HUES48 (cell line): ENCODE data around the gene TIAM1.

Experiments
- H3K27ac ChIP-seq: one replicate; pipeline ENCODE4 v1.7.0; 2013; ENCODE audit warnings: low read depth, low read length, inconsistent platforms
- H3K27me3 ChIP-seq: 2 replicates; pipeline ENCODE4 v1.6.1; 2013; ENCODE audit warnings: mild to moderate bottlenecking, low read length; ENCODE audit not compliant: control insufficient read depth, insufficient read depth
- H3K36me3 ChIP-seq: 2 replicates; pipeline ENCODE4 v1.6.1; 2013; ENCODE audit warnings: low read length; ENCODE audit not compliant: control insufficient read depth, insufficient read depth
- H3K4me1 ChIP-seq: 2 replicates; pipeline ENCODE4 v1.6.1; 2013; ENCODE audit warnings: mild to moderate bottlenecking, low read length; ENCODE audit not compliant: control insufficient read depth, insufficient read depth
- H3K4me3 ChIP-seq: 2 replicates; pipeline ENCODE4 v1.5.1; 2013; ENCODE audit warnings: mild to moderate bottlenecking, low read depth, low read length
- H3K9ac ChIP-seq: 2 replicates; pipeline ENCODE4 v1.6.1; 2013; ENCODE audit warnings: mild to moderate bottlenecking, low read depth, low read length, moderate library complexity
- H3K9me3 ChIP-seq: 2 replicates; pipeline ENCODE4 v1.6.1; 2013; ENCODE audit warnings: low read length; ENCODE audit not compliant: control insufficient read depth, insufficient read depth

The TIAM1 gene

DNA sequence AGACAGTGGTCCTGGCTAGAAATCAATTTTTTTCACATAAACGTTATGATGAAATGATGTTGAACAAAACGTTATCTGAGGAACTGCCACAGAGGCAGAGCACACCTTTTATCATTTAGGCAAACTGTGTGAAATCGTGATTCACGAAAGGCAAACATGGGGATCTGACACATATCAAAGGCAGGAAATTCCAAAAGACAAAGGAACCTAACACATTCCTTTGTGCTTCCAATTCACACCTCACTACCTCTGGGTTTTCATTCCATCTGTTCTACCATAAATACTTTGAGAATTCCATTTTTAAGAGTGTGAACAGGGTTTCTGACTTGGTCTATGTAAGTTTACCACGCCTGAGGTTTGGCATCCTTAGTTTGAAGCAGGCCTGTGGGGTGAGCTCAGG, 186.3 kb downstream of the TIAM1 start:
- peak overlapping the region; percentile 92 for H3K27ac ChIP-seq
- H3K9me3 ChIP-seq = peaks cover 12% of the 10 kb centered on the region
- H3K9ac ChIP-seq = no peak overlapping the region
- peaks cover 48% of the 10 kb centered on the region for H3K4me1 ChIP-seq
- no peaks in the 10 kb centered on the region for H3K27me3 ChIP-seq
- no peaks in the 10 kb centered on the region for H3K36me3 ChIP-seq
- H3K4me3 ChIP-seq = no peak overlapping the region

DNA sequence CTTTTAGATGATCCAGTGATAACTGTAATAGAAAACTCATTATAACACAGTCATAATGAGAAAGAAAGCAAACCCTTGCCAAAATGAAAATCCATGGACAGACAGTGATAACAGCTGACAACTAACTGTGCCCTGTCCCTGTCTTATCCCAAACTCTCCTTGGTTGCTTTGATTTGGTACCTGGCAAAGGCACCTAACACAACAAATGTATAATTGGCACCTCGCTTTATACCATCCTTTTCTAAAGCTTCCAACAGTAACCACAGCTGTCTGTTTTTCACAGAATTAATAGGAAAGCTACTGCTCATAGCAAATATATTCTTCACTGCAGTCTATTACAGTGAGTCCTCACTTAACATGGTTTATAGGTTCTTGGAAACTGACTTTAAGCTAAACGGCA, 187.4 kb downstream of the TIAM1 start:
- H3K36me3 ChIP-seq = no peaks in the 10 kb centered on the region
- H3K27ac ChIP-seq = no peak overlapping the region
- peaks cover 12% of the 10 kb centered on the region for H3K9me3 ChIP-seq

GRCh38 chr21:31156169-31156568, 187.9 kb downstream of the TIAM1 start:
- Histone ChIP-seq H3K4me3 (no peak overlapping the region), H3K9me3 (peaks cover 12% of the 10 kb centered on the region), H3K27me3 (no peaks in the 10 kb centered on the region), H3K36me3 (no peaks in the 10 kb centered on the region), H3K4me1 (peaks cover 42% of the 10 kb centered on the region), H3K27ac (no peak overlapping the region), H3K9ac (no peak overlapping the region)

More for the DNA sequence above, 187.4 kb downstream of the TIAM1 start:
- Histone ChIP-seq H3K4me1 (peaks cover 47% of the 10 kb centered on the region), H3K27me3 (no peaks in the 10 kb centered on the region), H3K4me3 (no peak overlapping the region), H3K9ac (no peak overlapping the region)

GRCh38 chr21:31151156-31152045, 192.7 kb downstream of the TIAM1 start:
- peaks cover 3% of the 10 kb centered on the region; the same call in 1 of the 2 replicates for H3K4me1 ChIP-seq
- no peaks in the 10 kb centered on the region for H3K36me3 ChIP-seq
- no peak overlapping the region for H3K4me3 ChIP-seq
- H3K9me3 ChIP-seq = peaks cover 6% of the 10 kb centered on the region
- no peaks in the 10 kb centered on the region for H3K27me3 ChIP-seq
- no peak overlapping the region for H3K27ac ChIP-seq
- H3K9ac ChIP-seq = no peak overlapping the region

GRCh38 chr21:31145274-31145673, 198.8 kb downstream of the TIAM1 start:
- Histone ChIP-seq H3K9ac (no peak overlapping the region), H3K4me3 (no peak overlapping the region), H3K27me3 (no peaks in the 10 kb centered on the region), H3K9me3 (no peaks in the 10 kb centered on the region), H3K4me1 (peaks cover 7% of the 10 kb centered on the region; the same call in 1 of the 2 replicates), H3K36me3 (peaks cover 9% of the 10 kb centered on the region; the same call in 1 of the 2 replicates), H3K27ac (no peak overlapping the region)

- peaks cover 13% of the 10 kb centered on the region; the same call in 1 of the 2 replicates for H3K36me3 ChIP-seq
- H3K4me3 ChIP-seq = no peak overlapping the region
- H3K4me1 ChIP-seq = peaks cover 7% of the 10 kb centered on the region; the same call in 1 of the 2 replicates
- H3K9ac ChIP-seq = no peak overlapping the region
- H3K27me3 ChIP-seq = no peaks in the 10 kb centered on the region
- H3K27ac ChIP-seq = no peak overlapping the region
- H3K9me3 ChIP-seq = no peaks in the 10 kb centered on the region
Measured at GRCh38 chr21:31143036-31143435, 201.0 kb downstream of the TIAM1 start.

DNA sequence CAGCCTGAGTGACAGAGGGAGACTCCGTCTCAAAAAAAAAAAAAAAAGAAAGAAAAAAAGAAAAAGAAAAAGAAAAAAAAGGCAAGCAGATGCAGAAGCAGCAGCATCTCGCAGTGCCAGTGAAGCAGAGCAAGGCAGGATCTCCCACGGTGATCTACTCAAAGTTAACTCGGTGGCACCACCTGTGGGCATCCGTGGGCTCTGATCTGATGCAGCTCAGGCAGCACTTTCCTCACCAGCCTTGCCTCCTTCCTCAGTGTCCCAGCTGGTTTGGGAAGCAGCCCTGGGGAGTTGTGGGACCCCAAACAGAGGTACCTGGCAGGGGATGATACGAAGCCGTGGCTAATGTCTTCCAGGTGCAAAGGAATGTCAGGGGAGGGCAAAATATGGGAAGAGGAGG, 201.5 kb downstream of the TIAM1 start:
- Histone ChIP-seq H3K27me3 (no peaks in the 10 kb centered on the region), H3K4me1 (peaks cover 7% of the 10 kb centered on the region; the same call in 1 of the 2 replicates), H3K4me3 (no peak overlapping the region), H3K9me3 (no peaks in the 10 kb centered on the region), H3K36me3 (peaks cover 13% of the 10 kb centered on the region; the same call in 1 of the 2 replicates), H3K27ac (no peak overlapping the region), H3K9ac (no peak overlapping the region)

DNA sequence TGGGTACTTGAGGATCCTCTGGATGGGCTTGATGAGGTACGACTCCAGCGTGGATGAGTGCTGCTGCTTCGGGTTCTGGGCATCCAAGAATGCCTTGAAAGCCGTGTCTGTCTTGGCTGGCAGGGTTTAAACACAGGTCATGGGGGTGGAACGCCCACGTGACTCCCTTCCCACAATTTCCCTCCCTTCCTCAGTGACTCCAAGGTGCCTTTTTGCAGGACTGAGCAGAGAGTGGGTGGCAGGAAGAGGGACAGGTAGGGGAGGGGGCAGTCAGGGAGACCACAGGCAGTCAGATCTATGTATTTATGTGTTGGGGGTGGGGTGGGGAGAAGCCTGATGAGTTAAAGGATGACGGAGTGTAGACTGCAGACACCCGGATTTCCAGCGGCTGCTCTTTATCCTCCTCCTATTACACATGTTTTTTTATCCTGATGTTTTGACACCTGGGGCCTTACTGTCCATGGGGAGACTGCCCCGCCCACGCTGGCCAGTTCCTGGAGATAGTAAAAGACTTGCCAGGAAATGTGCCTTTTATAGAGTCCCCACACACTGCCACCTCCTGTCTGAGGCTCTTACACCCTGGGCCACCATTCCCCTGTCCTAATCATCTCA, 202.6 kb downstream of the TIAM1 start:
- H3K4me1 ChIP-seq = peaks cover 7% of the 10 kb centered on the region; the same call in 1 of the 2 replicates
- H3K9ac ChIP-seq = no peak overlapping the region

DNA sequence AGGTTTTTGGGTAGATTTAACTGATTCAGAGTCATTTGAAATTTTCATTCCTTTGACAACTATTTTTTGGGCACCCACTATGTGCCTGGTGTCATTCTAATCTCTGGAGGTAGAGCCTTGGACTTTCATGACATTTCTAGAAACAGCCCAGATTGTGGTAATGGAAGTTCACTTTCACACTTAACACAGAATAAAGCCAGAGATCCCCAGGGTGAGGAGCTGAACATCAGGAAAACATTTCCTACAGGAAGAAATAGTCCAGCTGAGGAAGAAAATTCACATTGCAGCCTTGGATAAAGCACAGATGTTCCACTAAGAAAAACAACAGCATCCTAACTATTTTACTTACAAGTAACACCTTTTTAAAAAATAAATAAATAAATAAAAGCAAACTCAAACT, 203.4 kb downstream of the TIAM1 start:
- Histone ChIP-seq H3K4me1 (peaks cover 7% of the 10 kb centered on the region; the same call in 1 of the 2 replicates), H3K9ac (no peak overlapping the region), H3K4me3 (no peak overlapping the region), H3K27ac (no peak overlapping the region), H3K9me3 (no peaks in the 10 kb centered on the region), H3K27me3 (no peaks in the 10 kb centered on the region), H3K36me3 (peaks cover 13% of the 10 kb centered on the region; the same call in 1 of the 2 replicates)

More for the DNA sequence above, 202.6 kb downstream of the TIAM1 start:
- no peak overlapping the region for H3K27ac ChIP-seq
- no peaks in the 10 kb centered on the region for H3K27me3 ChIP-seq
- H3K9me3 ChIP-seq = no peaks in the 10 kb centered on the region
- peaks cover 13% of the 10 kb centered on the region; the same call in 1 of the 2 replicates for H3K36me3 ChIP-seq
- no peak overlapping the region for H3K4me3 ChIP-seq

- no peak overlapping the region for H3K9ac ChIP-seq
- peaks cover 2% of the 10 kb centered on the region; the same call in 1 of the 2 replicates for H3K4me1 ChIP-seq
- no peak overlapping the region for H3K27ac ChIP-seq
- H3K27me3 ChIP-seq = no peaks in the 10 kb centered on the region
- peaks cover 16% of the 10 kb centered on the region for H3K36me3 ChIP-seq
- H3K9me3 ChIP-seq = no peaks in the 10 kb centered on the region
- no peak overlapping the region for H3K4me3 ChIP-seq
Measured at GRCh38 chr21:31140025-31140424, 204.0 kb downstream of the TIAM1 start.

DNA sequence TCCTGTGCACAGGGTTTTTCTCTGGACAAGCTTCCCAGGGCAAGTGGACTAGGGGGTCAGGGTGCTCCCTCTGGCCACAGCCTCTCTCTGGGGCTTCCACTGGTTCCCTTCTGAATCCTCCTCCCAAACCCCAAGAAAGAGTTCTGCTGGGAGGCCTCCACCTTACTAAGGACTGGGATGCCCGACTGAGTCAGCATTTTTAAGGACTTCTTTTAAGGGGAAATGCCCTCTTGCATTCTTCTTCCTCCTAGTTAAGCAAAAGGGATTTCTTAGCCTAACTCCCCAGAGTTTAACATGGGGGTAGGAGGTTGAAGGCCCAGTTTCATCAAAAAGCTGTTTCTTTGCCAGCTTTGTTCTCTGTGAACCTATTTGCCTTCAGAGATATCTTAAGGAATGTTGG, 206.1 kb downstream of the TIAM1 start:
- Histone ChIP-seq H3K27ac (no peak overlapping the region), H3K4me3 (no peak overlapping the region), H3K36me3 (peaks cover 18% of the 10 kb centered on the region), H3K4me1 (no peaks in the 10 kb centered on the region), H3K27me3 (no peaks in the 10 kb centered on the region), H3K9me3 (no peaks in the 10 kb centered on the region), H3K9ac (no peak overlapping the region)
